HepG2 (cell line): ENCODE data around the gene CELSR3. TPM values are rescaled to one million over a fixed set of nuclear protein-coding genes. Genes with fewer than 3 reads are reported as not detected.
A peak's percentile ranks its signal among the peaks of the same experiment; 100 is the strongest.

ENCODE experiments used
- ATAC-seq: fragments of 200-7000 bp; cut with Tn5 transposase; 3 replicates; pipeline ENCODE4 v1.9.1; 2020; ENCODE audit warnings: mild to moderate bottlenecking, moderate library complexity
- BruUV-seq: library from RNA; stranded (reverse); fragments of 400-500 nt; replicated peaks from 2 replicates; lab custom pipeline; 2021; lab: Mats Ljungman, UMichigan
- CTCF ChIA-PET: fragments of 300-600 bp; formaldehyde crosslinking; extraction: SDS; loops from one replicate; lab custom pipeline; 2021; ENCODE audit warnings: low total read pairs, inconsistent platforms, low intra/inter-chr PET ratio; lab: Yijun Ruan, JAX
- POLR2A ChIA-PET: fragments of 350-600 bp; sonication (Branson Sonifier 250); formaldehyde crosslinking; loops from one replicate; lab custom pipeline; 2020; ENCODE audit warnings: antibody characterized with exemption, inconsistent platforms; lab: Yijun Ruan, JAX
- DNase-seq: peaks from one replicate; pipeline ENCODE4 v3.0.0-alpha.2; 2015; ENCODE audit warnings: low spot score
- FAIRE-seq: peaks from 3 replicates; lab custom pipeline; 2011; peaks lifted over from hg19 to GRCh38; lab: Jason Lieb, UNC
- H2AFZ ChIP-seq: one replicate; pipeline ENCODE4 v1.6.1; 2011; ENCODE audit warnings: low read length, inconsistent platforms
- H3K27ac ChIP-seq: fragments of 300-600 bp; 3 replicates; pipeline ENCODE4 v1.8.0; 2011; ENCODE audit warnings: mixed run types, mild to moderate bottlenecking, mixed read lengths, low read length, inconsistent platforms; ENCODE audit not compliant: insufficient read depth; ENCODE audit errors: extremely low read length
- H3K27me3 ChIP-seq, 2 experiments: fragments of 200-600 bp in 1 of 2; 2 replicates in 1 of 2; 3 replicates in 1 of 2; pipeline versions ENCODE4 v1.6.0 to v1.8.0; 2011; ENCODE audit warnings: low read length in 2 of 2, mild to moderate bottlenecking in 2 of 2, moderate library complexity in 2 of 2, inconsistent platforms in 1 of 2; ENCODE audit not compliant: insufficient read depth in 2 of 2, control insufficient read depth in 1 of 2
- H3K36me3 ChIP-seq, 2 experiments: fragments of 200-600 bp in 1 of 2; replicated peaks in 1 of 2; 2 replicates in 1 of 2; 3 replicates in 1 of 2; pipeline versions ENCODE4 v1.5.1 to v1.8.0; 2011; ENCODE audit warnings: low read length in 2 of 2, inconsistent platforms in 1 of 2; ENCODE audit not compliant: insufficient read depth in 2 of 2, control insufficient read depth in 1 of 2
- H3K4me1 ChIP-seq: 2 replicates; pipeline ENCODE4 v1.5.1; 2012; ENCODE audit warnings: low read length, inconsistent platforms; ENCODE audit not compliant: insufficient read depth
- H3K4me2 ChIP-seq: 2 replicates; pipeline ENCODE4 v1.6.0; 2011; ENCODE audit warnings: low read depth, low read length, inconsistent platforms
- H3K4me3 ChIP-seq, 3 experiments: fragments of 200-600 bp in 1 of 3; sonication (generic), shearing (Covaris generic) in 1 of 3; replicated peaks in 1 of 3; 2 replicates each; pipeline ENCODE4 v1.5.1; 2011 to 2016; ENCODE audit warnings: low read length in 3 of 3, inconsistent platforms in 2 of 3, low read depth in 2 of 3, mild to moderate bottlenecking in 2 of 3, control low read depth in 1 of 3, mixed read lengths in 1 of 3; ENCODE audit not compliant: insufficient read depth in 1 of 3
- H3K79me2 ChIP-seq: one replicate; pipeline ENCODE4 v1.6.1; 2011; ENCODE audit warnings: low read length, inconsistent platforms; ENCODE audit not compliant: insufficient read depth
- H3K9ac ChIP-seq: 2 replicates; pipeline ENCODE4 v1.6.0; 2011; ENCODE audit warnings: mild to moderate bottlenecking, low read depth, low read length, inconsistent platforms; ENCODE audit not compliant: insufficient read depth
- H3K9me3 ChIP-seq: 2 replicates; pipeline ENCODE4 v1.5.1; 2012; ENCODE audit warnings: mild to moderate bottlenecking, low read length
- H4K20me1 ChIP-seq: 2 replicates; pipeline ENCODE4 v1.6.0; 2011; ENCODE audit warnings: inconsistent platforms, mild to moderate bottlenecking, low read length, moderate library complexity; ENCODE audit not compliant: insufficient read depth
- AGO2 ChIP-seq: fragments of 200-400 bp; formaldehyde crosslinking; optimal IDR thresholded peaks from 2 replicates; pipeline ENCODE3; 2017; ENCODE audit warnings: mild to moderate bottlenecking, low read depth, low read length, moderate library complexity
- ATF1 ChIP-seq: IDR thresholded peaks from 2 replicates; pipeline ENCODE4 v1.6.1; 2016; ENCODE audit warnings: mild to moderate bottlenecking, control low read depth
- RBFOX2 ChIP-seq: fragments of 200-400 bp; formaldehyde crosslinking; IDR thresholded peaks from 2 replicates; pipeline ENCODE4 v1.6.1; 2017; ENCODE audit warnings: low read depth, mild to moderate bottlenecking, low read length
- ZNF788 ChIP-seq: sonication (generic); formaldehyde crosslinking; IDR thresholded peaks from 2 replicates; pipeline ENCODE4 v1.5.0; 2020; ENCODE audit warnings: mild to moderate bottlenecking, missing genetic modification reagents, borderline replicate concordance
- WGBS: methylation state at CpG from one replicate; pipeline ENCODE4 v1.1.6; 2017; ENCODE audit warnings: low lambda C conversion rate; 5-methylcytosine and 5-hydroxymethylcytosine counted together
- in situ Hi-C: cut with HindIII; loops from 2 replicates; pipeline ENCODE4 v1.10.0; 2017; ENCODE audit warnings: low pct_unique_long_range_greater_than_20kb; ENCODE audit not compliant: extremely low pct_ligation_motif_present
- intact Hi-C: fragments of 100-400 bp; cut with micrococcal nuclease; formaldehyde crosslinking; loops from one replicate; pipeline ENCODE4 v1.10.0; 2022; ENCODE audit not compliant: unreplicated experiment
- polyA plus RNA-seq, 8 experiments: library from polyadenylated mRNA; depleted of rRNA in 3 of 8; stranded (reverse) in 7 of 8; unstranded in 1 of 8; fragments of >200 nt; fragmentation: Illumina TruSeq in 4 of 8; extraction: Trizol in 4 of 8; gene quantifications; 2 replicates each; pipeline versions ENCODE4 v1.2.1 to v1.2.3, GENCODE V29; 2011 to 2016; ENCODE audit warnings: low read depth in 4 of 8, missing spikeins in 1 of 8, mixed read lengths in 1 of 8; ENCODE audit not compliant: insufficient read depth in 1 of 8
- total RNA-seq, 5 experiments: library from RNA; depleted of rRNA; stranded (reverse); fragments of >200 nt; fragmentation: Illumina TruSeq; extraction: Trizol; gene quantifications; 2 replicates each; pipeline ENCODE4 v1.2.3, GENCODE V29; 2016; ENCODE audit warnings: low read depth in 1 of 5

CELSR3 gene
- total and polyA plus RNA-seq, 2 of the 13 experiments (the other 11 are each of a cell fraction or from before 2014, with no cell fraction given), result 5.4 to 6.7 TPM

DNA sequence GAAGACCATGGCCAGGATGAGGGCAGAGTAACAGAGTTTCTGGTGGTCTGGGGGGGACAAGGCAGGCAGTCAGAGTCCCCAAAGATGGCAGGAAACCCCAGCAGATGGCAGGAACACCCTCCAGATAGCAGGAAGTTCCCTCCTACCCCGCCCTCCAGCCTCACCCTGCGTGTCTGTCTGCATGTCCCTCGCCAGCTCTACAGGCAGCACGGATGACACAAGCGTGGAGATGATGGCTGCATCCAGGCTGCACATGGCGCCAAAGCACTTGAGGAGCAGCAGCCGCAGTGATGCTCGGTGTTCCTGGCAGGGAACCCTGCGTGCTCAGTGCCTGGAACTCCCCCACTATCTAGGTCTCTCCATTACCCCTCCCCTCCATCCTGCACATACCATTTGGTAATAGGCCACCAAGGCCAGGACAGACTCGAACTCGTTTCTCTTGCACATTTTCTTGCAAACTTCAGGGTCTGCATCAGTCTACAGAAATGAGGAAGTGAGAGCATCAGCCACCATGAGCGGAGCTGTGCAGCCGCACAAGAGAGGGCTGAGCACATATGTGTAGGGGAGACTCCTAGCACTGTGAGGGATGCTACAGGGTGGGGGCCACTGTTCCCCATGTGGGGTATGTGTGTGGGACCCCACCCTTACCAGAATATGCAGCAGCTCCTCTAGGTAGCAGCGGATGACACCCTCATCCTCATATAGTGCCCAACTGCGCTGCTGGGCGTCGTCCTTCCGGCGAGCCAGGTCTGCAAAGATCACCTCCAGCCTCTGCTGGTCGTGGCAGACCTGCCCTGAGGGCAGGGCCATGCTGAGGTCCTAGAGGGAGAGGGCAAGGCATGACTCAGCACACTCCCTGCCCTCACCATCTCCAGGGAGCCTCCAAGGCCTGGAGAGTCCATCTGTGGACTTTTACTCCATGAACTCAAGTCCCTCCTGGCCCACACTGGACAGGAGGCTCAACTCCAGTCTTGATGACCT lies 17.0 kb upstream of the CELSR3 start:
- DNase-seq, result no peak
- 96% methylated on average over 17 of the region's 20 CpGs for WGBS
- POLR2A ChIA-PET, result no interaction called here
- no peak overlapping the region for H3K27ac ChIP-seq
- no TSS peak for BruUV-seq
- H4K20me1 ChIP-seq, result 0 out of 2 replicates have a peak, but pooled peaks cover 4% of the 10 kb centered on the region
- H3K79me2 ChIP-seq, result peaks cover 18% of the 10 kb centered on the region
- TF ChIP-seq ATF1 (no peak), AGO2 (peak; percentile 4)
- TF ChIP-seq, all 625 proteins: peak for 1
- in situ Hi-C loops (no loop called here), intact Hi-C loops (no loop called here)
- Histone ChIP-seq H3K36me3 (peaks cover 41 to 68% of the 10 kb centered on the region in 2 experiments), H3K27me3 (no peaks in the 10 kb centered on the region), H3K4me2 (no peak overlapping the region), H3K4me1 (peaks cover 19% of the 10 kb centered on the region), H2AFZ (no peak overlapping the region), H3K4me3 (no peak overlapping the region), H3K9ac (no peak overlapping the region), H3K9me3 (no peaks in the 10 kb centered on the region)
- ATAC-seq (no peak), FAIRE-seq (no peak)
- CTCF ChIA-PET, result no interaction called here

DNA sequence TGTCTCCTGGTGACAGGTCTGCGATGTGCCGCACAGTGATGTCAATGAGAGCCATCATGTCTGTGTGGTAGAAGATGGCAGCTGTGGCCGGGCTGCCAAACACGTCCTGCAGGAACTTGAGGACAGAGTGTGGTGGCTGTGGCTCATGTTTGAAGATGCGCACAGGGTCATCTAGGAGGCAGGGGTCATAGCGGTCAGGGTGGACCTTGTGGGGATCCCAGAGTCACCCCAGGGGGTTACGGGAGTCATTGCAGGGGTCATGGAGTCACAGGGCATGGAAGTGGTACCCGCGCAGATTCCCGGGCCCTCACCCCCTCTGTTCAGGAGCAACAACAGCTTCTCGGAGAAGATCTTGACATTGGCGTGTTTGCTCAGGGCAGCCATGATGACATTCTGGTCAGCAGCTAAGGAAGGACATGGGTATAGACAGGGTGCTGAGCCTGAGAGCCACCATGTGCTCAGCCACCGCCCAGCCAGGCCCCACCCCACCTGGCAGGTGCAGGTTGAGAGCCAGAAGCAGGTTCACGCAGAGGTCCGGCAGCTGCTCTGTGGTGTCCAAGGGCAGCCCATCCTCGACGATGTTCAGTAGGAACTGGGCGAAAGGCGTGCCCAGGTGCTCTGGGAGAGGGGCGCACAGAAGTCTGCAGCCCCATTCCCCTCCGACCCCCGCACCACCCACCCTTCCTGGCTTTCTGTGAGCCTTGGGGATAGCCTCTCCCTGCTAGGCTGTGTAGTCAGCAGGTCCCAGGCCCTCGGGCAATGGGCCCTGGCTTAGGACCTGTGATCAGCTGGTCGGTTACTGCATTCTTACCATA lies 16.1 kb upstream of the CELSR3 start:
- ChIA-PET POLR2A (no interaction called here), CTCF (no interaction called here)
- DNase-seq, result no peak
- Histone ChIP-seq H3K27me3 (no peaks in the 10 kb centered on the region), H4K20me1 (0 out of 2 replicates have a peak, but pooled peaks cover 4% of the 10 kb centered on the region), H3K9ac (no peak overlapping the region), H3K9me3 (no peaks in the 10 kb centered on the region), H3K79me2 (peaks cover 8% of the 10 kb centered on the region), H2AFZ (no peak overlapping the region), H3K4me3 (no peak overlapping the region), H3K4me1 (peaks cover 10% of the 10 kb centered on the region), H3K36me3 (peaks cover 44 to 72% of the 10 kb centered on the region in 2 experiments), H3K27ac (no peak overlapping the region), H3K4me2 (no peak overlapping the region)
- intact Hi-C loops, result no loop called here
- ATAC-seq, result no peak
- no peak for FAIRE-seq
- BruUV-seq, result no TSS peak
- in situ Hi-C loops, result no loop called here
- 96% methylated on average over 14 of the region's 24 CpGs for WGBS
- no peak for TF ChIP-seq ZNF788 (CRISPR knock-in tag)
- 0 out of 2 replicates have a peak, but pooled peaks have one; percentile 11 for TF ChIP-seq RBFOX2
